WERI-Rb-1 (cell line): Measurements from ENCODE around the gene DISC1.
"Not testable (repeated sequence)": the region's sequence is repeated elsewhere in the genome, so short reads cannot be mapped to it uniquely, and the experiment has no call there.

Experiments used
- DNase-seq: peaks from one replicate; pipeline ENCODE4 v3.0.0-alpha.2; 2020
- H3K27ac ChIP-seq: fragments of 250-450 bp; sonication (Bioruptor Pico); 2 replicates; pipeline ENCODE4 v1.5.1; 2020; ENCODE audit warnings: mild to moderate bottlenecking, moderate library complexity
- H3K27me3 ChIP-seq: fragments of 250-450 bp; sonication (Bioruptor Pico); 2 replicates; pipeline ENCODE4 v1.5.1; 2021; ENCODE audit warnings: mild to moderate bottlenecking, low read depth, moderate library complexity; ENCODE audit not compliant: insufficient read depth, severe bottlenecking
- H3K36me3 ChIP-seq: fragments of 250-450 bp; sonication (Bioruptor Pico); 2 replicates; pipeline ENCODE4 v1.5.1; 2020; ENCODE audit warnings: mild to moderate bottlenecking, moderate library complexity
- H3K4me3 ChIP-seq: 2 replicates; pipeline ENCODE4 v1.5.1; 2011; ENCODE audit warnings: low read depth, mild to moderate bottlenecking, control low read depth, low read length
- H3K9me3 ChIP-seq: fragments of 250-450 bp; sonication (Bioruptor Pico); 2 replicates; pipeline ENCODE4 v1.5.1; 2021; ENCODE audit warnings: mild to moderate bottlenecking, moderate library complexity; ENCODE audit not compliant: severe bottlenecking
- TF ChIP-seq, protein P1 (sequence below): IDR thresholded peaks from 2 replicates; pipeline ENCODE4 v1.5.1; 2011; ENCODE audit warnings: low read depth, mild to moderate bottlenecking, control low read depth, inconsistent platforms, low read length

DISC1 gene

DNA sequence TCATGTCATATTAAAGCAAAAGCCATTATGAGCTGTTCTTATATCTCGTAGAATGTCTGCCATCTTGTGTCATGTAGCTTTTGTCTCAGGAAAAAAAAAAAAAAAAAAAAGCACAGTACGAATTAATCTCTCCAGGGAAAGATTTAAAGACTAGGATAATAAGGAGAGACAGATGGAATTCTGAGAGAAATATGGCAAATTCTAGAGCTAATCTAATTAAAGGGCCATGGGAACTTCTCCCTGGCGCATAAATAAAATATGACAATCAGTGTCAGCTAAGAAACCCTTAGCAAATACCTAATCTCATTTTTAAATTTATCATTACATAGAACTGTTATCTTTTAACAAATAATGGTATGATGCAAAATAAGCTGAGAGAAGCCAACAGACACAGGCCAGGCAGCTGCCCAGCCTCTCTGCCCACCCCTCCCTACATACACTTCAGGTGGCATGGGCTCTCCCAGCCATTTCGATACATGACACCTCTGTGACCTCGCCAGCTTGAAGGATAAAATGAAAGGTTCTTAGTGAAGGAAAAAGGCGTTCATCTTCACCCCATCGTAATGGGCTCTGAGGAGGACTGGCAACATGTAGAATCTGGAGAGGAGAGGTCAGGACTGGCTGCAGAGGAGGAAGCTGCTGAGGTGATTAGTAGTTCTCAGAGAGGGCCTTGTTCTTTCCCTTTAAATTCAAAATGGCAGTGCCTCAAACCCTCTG, 39.8 kb downstream of the DISC1 start:
- DNase-seq: no peak
- Histone ChIP-seq H3K4me3 (no peak overlapping the region), H3K27me3 (no peaks in the 10 kb centered on the region), H3K36me3 (no peaks in the 10 kb centered on the region), H3K9me3 (peaks cover 17% of the 10 kb centered on the region), H3K27ac (no peak overlapping the region)
- TF ChIP-seq, protein P1, sequence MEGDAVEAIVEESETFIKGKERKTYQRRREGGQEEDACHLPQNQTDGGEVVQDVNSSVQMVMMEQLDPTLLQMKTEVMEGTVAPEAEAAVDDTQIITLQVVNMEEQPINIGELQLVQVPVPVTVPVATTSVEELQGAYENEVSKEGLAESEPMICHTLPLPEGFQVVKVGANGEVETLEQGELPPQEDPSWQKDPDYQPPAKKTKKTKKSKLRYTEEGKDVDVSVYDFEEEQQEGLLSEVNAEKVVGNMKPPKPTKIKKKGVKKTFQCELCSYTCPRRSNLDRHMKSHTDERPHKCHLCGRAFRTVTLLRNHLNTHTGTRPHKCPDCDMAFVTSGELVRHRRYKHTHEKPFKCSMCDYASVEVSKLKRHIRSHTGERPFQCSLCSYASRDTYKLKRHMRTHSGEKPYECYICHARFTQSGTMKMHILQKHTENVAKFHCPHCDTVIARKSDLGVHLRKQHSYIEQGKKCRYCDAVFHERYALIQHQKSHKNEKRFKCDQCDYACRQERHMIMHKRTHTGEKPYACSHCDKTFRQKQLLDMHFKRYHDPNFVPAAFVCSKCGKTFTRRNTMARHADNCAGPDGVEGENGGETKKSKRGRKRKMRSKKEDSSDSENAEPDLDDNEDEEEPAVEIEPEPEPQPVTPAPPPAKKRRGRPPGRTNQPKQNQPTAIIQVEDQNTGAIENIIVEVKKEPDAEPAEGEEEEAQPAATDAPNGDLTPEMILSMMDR: no peak

DNA sequence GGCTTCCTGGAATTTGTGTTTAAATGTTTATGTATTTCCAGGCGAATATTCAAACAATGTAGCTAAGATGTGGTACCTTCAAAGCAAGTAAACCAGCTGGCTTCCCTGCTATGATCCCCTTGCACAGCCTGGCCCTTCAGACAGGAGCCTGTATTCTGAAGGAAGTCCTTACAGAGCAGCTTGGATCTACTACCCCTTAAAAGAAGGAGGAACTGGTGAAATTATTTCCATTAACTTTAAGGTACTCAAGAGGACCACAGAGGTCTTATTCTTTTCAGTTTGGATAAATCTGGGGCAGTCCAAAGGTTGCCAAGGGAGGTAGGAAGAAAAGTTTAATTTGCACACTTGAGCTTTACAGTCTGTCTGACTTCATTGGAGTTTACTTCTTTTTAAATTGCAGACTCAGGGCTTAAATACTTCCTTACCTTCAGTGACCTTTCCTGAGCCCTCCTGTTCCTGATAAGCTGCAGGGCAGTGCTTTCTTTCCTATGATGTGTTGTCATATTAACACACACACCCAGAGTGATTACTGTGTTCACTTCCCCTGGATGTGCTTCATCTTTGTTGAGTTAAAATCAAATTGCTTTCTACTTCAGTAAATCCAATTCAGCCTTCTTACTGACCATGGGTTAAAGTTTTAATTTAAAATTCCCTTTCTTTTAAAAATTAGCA, 40.5 kb downstream of the DISC1 start:
- H3K4me3 ChIP-seq: no peak overlapping the region
- no peaks in the 10 kb centered on the region for H3K27me3 ChIP-seq
- no peaks in the 10 kb centered on the region for H3K36me3 ChIP-seq
- TF ChIP-seq, protein P1: no peak
- DNase-seq: no peak
- H3K27ac ChIP-seq: no peak overlapping the region
- peaks cover 17% of the 10 kb centered on the region for H3K9me3 ChIP-seq

DNA sequence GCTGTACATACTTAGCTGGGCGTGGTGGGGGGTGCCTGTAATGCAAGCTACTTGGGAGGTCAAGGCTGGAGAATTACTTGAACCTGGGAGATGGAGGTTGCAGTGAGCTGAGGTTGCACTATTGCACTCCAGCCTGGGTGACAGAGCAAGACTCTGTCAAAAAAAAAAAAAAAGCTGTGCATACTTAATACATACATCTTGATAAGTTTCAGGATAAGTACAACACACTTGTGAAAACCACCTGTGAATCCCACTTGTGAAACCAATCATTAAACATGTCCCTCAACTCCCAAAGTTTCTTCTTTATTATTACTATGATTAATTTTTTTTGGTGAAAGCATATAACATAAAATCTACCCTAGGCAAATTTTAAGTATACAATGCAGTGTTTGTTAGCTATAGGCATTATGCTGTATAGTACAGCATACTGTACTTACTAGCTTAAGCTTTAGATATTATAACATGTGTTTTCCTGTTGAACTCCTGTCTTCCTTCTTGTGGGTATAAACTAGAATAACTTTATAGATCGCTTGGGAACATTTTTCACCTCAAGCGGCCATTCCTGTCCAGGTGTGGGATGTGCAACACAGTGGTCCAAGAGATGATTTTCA, 41.4 kb downstream of the DISC1 start:
- TF ChIP-seq, protein P1: no peak
- H3K9me3 ChIP-seq: peaks cover 17% of the 10 kb centered on the region
- H3K36me3 ChIP-seq: no peaks in the 10 kb centered on the region
- H3K4me3 ChIP-seq: no peak overlapping the region
- DNase-seq: no peak
- no peaks in the 10 kb centered on the region for H3K27me3 ChIP-seq
- H3K27ac ChIP-seq: no peak overlapping the region

DNA sequence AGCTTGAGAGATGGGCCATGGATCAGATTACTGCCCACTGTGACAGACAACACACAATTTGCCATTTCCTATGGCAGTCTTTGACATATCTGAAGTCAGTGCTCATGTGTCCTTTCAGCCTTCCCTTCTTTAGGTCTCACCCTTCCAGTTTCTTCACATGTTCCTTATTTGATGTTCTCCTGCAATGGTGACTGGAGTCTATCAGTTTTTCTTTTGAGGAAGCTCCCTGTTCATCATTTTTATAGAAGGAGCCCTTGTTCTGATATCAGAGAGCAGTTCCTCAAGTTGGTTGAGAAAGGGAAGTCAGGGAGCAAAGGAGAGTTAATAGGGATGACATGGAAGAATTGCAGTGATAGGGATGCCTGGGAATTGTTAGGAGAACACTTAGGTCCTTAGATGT, 42.2 kb downstream of the DISC1 start:
- Histone ChIP-seq H3K36me3 (no peaks in the 10 kb centered on the region), H3K9me3 (peaks cover 14% of the 10 kb centered on the region), H3K27me3 (no peaks in the 10 kb centered on the region), H3K27ac (no peak overlapping the region), H3K4me3 (no peak overlapping the region)
- TF ChIP-seq, protein P1: no peak
- DNase-seq: no peak

DNA sequence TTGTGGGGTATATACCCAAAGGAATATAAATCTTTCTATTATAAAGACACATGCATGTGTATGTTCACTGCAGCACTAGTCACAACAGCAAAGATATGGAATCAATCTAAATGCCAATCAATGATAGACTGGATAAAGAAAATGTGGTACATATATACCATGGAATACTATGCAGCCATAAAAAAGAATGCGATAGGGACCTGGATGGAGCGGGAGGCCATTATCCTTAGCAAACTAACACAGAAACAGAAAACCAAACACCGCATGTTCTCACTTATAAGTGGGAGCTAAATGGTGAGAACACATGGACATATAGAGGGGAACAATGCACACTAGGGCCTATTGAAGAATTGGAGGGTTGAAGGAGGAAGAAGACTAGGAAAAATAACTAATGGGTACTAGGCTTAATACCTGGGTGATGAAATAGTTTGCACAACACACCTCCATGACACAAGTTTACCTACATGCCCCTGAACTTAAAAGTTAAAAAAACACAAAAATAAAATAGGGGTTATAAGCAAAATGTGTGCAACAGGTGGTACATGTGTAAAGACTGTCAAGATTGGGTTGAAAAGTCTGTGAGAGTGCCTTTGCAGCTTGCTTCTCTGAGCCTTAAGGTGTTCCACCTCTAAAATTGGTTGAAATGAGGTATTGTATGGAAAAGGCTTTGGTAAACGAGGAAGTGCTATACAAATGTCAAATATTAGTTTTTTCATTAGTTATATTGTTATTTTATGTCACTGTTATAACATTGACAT, 43.5 kb downstream of the DISC1 start:
- not testable (repeated sequence) for H3K27me3 ChIP-seq, DNase-seq, H3K36me3 ChIP-seq, H3K4me3 ChIP-seq, H3K27ac ChIP-seq
- peaks cover 14% of the 10 kb centered on the region for H3K9me3 ChIP-seq

DNA sequence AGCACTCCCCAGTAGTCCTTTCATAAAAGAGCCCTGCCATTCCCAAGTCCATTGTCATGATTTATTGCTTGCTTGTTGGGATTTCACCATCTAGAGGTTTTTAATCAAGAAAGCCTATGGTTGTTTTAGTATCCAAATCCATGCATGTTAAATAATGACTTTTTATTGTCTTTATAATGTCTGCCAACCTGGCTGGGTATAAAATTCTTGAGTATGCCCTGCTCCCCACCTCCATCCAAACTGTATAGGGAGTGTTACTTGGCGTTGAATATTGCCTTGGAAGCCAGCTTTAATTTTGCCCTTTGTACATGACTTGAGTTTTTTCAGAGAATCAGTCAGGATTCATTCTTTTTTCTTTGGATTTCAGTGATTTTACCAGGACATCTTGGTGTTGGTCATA, 44.2 kb downstream of the DISC1 start:
- H3K36me3 ChIP-seq: no peaks in the 10 kb centered on the region
- no peak for DNase-seq
- TF ChIP-seq, protein P1: no peak
- H3K9me3 ChIP-seq: peaks cover 14% of the 10 kb centered on the region
- no peak overlapping the region for H3K4me3 ChIP-seq
- H3K27me3 ChIP-seq: no peaks in the 10 kb centered on the region
- H3K27ac ChIP-seq: no peak overlapping the region
